Large intestine (tissue), 3 donors: ENCODE results near the gene DAP. TPM values are rescaled to one million over a fixed set of nuclear protein-coding genes. Genes with fewer than 3 reads are reported as not detected.
A peak's percentile ranks its signal among the peaks of the same experiment; 100 is the strongest.

Experiments used
- DNase-seq, 2 donors: peaks; one replicate each; pipeline versions ENCODE4 v3.0.0 to v3.0.0-alpha.2; 2013
- H3K27ac ChIP-seq: one replicate; pipeline ENCODE4 v1.5.1; 2013; ENCODE audit warnings: low read length
- H3K27me3 ChIP-seq: 2 replicates; pipeline ENCODE4 v1.6.1; 2013; ENCODE audit warnings: low read length; ENCODE audit not compliant: control insufficient read depth, insufficient read depth
- H3K36me3 ChIP-seq: 2 replicates; pipeline ENCODE4 v1.6.1; 2013; ENCODE audit warnings: low read length; ENCODE audit not compliant: control insufficient read depth, insufficient read depth
- H3K4me1 ChIP-seq: one replicate; pipeline ENCODE4 v1.6.1; 2013; ENCODE audit warnings: low read length; ENCODE audit not compliant: control insufficient read depth, insufficient read depth
- H3K4me3 ChIP-seq: one replicate; pipeline ENCODE4 v1.5.1; 2013; ENCODE audit warnings: low read length
- H3K9me3 ChIP-seq: one replicate; pipeline ENCODE4 v1.6.1; 2013; ENCODE audit warnings: mild to moderate bottlenecking, low read depth, low read length, moderate library complexity; ENCODE audit not compliant: control insufficient read depth
- WGBS: methylation state at CpG from one replicate; pipeline ENCODE4 v1.1.5; 2013; ENCODE audit warnings: low lambda C conversion rate; ENCODE audit not compliant: insufficient coverage; 5-methylcytosine and 5-hydroxymethylcytosine counted together
- polyA plus RNA-seq: library from polyadenylated mRNA; unstranded; fragments of 120-200 nt; gene quantifications from one replicate; pipeline ENCODE4 v1.2.1, GENCODE V29; 2013

The DAP gene
- polyA plus RNA-seq, 1 donor, result 77.1 TPM

GRCh38 chr5:10747678-10748622, 13.1 kb downstream of the DAP start:
- 17% methylated on average over 2 of the region's 9 CpGs for WGBS
- no peaks in the 10 kb centered on the region for H3K4me1 ChIP-seq
- no peaks in the 10 kb centered on the region for H3K9me3 ChIP-seq
- DNase-seq, result no peak
- H3K4me3 ChIP-seq, result no peak overlapping the region
- no peak overlapping the region for H3K27ac ChIP-seq
- H3K27me3 ChIP-seq, result no peaks in the 10 kb centered on the region
- peaks cover 69% of the 10 kb centered on the region for H3K36me3 ChIP-seq

GRCh38 chr5:10746711-10747110, 14.3 kb downstream of the DAP start:
- no CpG with 5 or more reads among the region's 6 CpGs for WGBS
- Histone ChIP-seq H3K4me1 (no peaks in the 10 kb centered on the region), H3K27ac (no peak overlapping the region), H3K4me3 (no peak overlapping the region), H3K36me3 (peaks cover 69% of the 10 kb centered on the region), H3K9me3 (no peaks in the 10 kb centered on the region), H3K27me3 (no peaks in the 10 kb centered on the region)
- DNase-seq, result no peak

DNA sequence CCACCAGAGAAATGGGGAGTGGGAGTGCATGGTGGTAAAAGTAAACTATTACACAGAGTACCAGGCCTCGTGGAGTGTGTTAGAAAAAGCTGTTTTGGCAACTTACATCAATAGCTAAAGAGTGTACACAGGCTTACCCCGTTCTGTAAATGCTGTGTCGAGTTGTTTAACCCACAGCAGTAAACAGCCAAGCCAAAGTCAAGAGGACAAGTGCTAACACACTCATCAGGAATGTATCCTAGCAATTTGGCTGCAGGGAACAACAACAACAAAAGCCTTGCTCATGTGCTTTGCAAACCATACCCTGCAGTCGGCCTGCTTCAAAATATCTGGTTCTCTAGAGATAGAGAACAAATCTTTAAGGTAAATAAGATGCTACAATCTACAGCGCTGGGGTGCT, 15.9 kb downstream of the DAP start:
- peaks cover 62% of the 10 kb centered on the region for H3K36me3 ChIP-seq
- H3K4me1 ChIP-seq, result no peaks in the 10 kb centered on the region
- no peaks in the 10 kb centered on the region for H3K27me3 ChIP-seq
- H3K4me3 ChIP-seq, result no peak overlapping the region
- WGBS, result 100% methylated on average over 1 of the region's 5 CpGs
- peaks cover 5% of the 10 kb centered on the region for H3K9me3 ChIP-seq
- no peak overlapping the region for H3K27ac ChIP-seq
- DNase-seq, result peak; percentile 20 to 29

- H3K9me3 ChIP-seq, result peaks cover 5% of the 10 kb centered on the region
- H3K27ac ChIP-seq, result no peak overlapping the region
- H3K36me3 ChIP-seq, result peaks cover 58% of the 10 kb centered on the region
- no peak overlapping the region for H3K4me3 ChIP-seq
- DNase-seq, result no peak
- no peaks in the 10 kb centered on the region for H3K4me1 ChIP-seq
- H3K27me3 ChIP-seq, result no peaks in the 10 kb centered on the region
- no CpG with 5 or more reads among the region's 8 CpGs for WGBS
Observed at GRCh38 chr5:10744681-10745080, 16.4 kb downstream of the DAP start.

DNA sequence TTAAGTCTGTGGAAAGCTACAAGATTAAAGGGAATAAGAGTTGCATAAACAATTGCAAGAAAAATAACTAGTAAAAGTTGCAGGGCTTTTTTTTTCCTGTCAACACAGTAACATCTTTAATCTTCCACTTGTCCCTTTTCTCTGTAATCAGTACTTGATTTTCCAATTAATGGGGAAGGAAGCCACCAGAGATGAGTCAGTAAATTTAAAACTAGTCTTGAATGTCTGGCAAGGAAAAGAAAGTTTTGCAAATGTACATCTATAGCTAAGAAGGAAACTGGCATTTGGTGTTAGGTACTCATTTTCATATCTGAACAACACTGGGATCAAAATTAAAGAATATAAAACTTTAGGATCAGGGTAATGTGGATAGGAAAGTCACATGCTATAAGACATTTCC, 17.1 kb downstream of the DAP start:
- Histone ChIP-seq H3K4me1 (no peaks in the 10 kb centered on the region), H3K27me3 (no peaks in the 10 kb centered on the region), H3K36me3 (peaks cover 52% of the 10 kb centered on the region), H3K27ac (no peak overlapping the region), H3K9me3 (peaks cover 5% of the 10 kb centered on the region), H3K4me3 (no peak overlapping the region)
- no peak for DNase-seq

DNA sequence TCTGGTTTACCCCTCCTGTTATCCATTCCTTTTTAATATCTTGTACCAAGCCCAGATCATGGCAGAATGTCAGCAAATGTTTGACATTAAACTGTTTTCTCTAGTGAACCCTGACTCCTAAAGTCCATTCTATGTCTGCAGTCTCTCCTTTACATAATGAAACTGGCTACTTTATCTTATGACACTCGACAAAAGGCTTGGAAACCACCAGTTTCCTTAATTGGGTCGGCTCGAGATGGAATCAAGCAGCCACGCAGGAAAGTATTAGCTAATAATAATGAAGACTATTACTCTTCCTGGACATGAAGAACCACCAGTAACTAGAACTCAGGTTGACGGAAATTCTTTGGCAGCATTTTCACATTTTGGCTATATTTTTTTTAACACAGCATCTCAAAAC, 17.5 kb downstream of the DAP start:
- Histone ChIP-seq H3K4me1 (no peaks in the 10 kb centered on the region), H3K27me3 (no peaks in the 10 kb centered on the region), H3K9me3 (peaks cover 5% of the 10 kb centered on the region), H3K4me3 (no peak overlapping the region), H3K27ac (no peak overlapping the region), H3K36me3 (peaks cover 52% of the 10 kb centered on the region)
- no CpG with 5 or more reads among the region's 5 CpGs for WGBS
- no peak for DNase-seq

DNA sequence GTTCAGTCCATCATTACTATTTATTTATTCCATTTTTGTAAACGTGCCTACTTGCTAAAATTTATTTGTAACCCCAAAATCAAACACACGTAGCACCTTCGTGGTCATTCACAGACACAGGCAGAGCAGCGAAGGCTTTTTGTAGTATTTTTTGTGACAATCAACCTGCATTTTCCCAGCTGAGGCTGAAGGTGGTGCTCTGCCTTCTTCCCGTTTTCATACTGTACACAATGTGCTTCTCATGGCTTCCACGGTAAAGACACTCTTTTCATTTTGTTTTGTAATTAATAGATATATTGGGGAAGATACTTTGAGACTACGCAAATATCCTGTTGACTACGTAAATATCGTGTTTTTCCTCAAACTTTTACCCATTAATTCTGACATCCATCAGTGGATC, 19.4 kb downstream of the DAP start:
- Histone ChIP-seq H3K4me1 (no peaks in the 10 kb centered on the region), H3K4me3 (no peak overlapping the region), H3K9me3 (peaks cover 5% of the 10 kb centered on the region), H3K27ac (no peak overlapping the region), H3K36me3 (peaks cover 48% of the 10 kb centered on the region), H3K27me3 (no peaks in the 10 kb centered on the region)
- no peak for DNase-seq
- WGBS, result 86% methylated on average over 8 of the region's 9 CpGs

DNA sequence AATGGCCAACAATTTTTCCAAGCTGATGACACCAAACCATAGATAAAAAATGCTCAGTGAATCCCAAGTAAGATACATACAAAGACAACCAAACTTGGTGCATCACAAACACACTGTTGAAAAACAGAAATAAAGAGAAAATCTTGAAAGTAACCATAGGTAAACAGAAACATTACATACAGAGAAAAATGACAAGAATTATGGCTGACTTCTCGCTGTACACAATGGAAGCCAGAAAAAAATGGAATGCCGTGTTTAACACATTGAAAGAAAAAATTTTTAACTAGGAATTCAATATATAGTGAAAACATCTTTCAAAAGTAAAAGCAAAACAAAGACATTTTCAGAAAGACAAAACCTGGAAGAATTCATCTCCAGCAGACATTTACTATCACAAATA, 20.6 kb downstream of the DAP start:
- 70% methylated on average over 2 of the region's 2 CpGs for WGBS
- Histone ChIP-seq H3K4me1 (no peaks in the 10 kb centered on the region), H3K27ac (no peak overlapping the region), H3K27me3 (no peaks in the 10 kb centered on the region), H3K9me3 (peaks cover 5% of the 10 kb centered on the region), H3K4me3 (no peak overlapping the region), H3K36me3 (peaks cover 43% of the 10 kb centered on the region)
- no peak for DNase-seq

DNA sequence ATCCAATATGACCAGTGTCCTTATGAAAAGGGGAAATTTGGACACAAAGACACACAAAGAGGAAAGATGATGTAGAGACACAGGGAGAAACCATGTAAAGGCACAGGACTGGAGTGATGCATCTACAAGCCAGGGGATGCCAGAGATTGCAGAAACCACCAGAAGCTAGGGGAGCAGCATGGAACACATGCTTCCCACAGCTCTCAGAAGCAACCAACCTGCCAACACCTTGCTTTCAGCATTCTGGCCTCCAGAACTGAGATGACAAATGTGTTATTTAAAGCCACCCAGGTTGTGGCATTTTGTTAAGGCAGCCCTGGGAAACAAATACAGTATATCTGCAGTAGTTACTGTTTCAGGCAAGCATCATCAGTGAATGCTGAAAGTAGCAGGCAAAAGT, 23.2 kb downstream of the DAP start:
- Histone ChIP-seq H3K9me3 (peaks cover 5% of the 10 kb centered on the region), H3K36me3 (peaks cover 25% of the 10 kb centered on the region), H3K4me1 (peaks cover 4% of the 10 kb centered on the region), H3K27ac (no peak overlapping the region), H3K4me3 (no peak overlapping the region), H3K27me3 (no peaks in the 10 kb centered on the region)
- no peak for DNase-seq

DNA sequence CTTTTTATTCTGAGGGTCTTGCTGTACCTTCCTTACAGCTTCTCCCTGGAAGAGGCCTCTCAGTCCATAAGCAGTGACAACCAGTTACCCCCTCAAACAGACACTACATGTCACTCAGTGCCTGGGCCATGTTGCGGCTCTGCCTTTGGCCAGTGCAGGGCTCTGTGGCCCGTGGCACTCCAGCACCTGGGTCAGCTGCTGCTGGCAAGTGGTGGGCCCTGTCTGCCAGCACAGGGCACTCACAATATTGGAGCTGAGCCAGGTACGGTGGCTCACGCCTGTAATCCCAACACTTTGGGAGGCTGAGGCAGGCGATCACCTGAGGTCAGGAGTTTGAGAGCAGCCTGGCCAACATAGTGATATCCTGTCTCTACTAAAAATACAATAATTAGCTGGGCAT, 24.2 kb downstream of the DAP start:
- DNase-seq, result no peak
- peaks cover 4% of the 10 kb centered on the region for H3K4me1 ChIP-seq
- WGBS, result no CpG with 5 or more reads among the region's 5 CpGs
- peaks cover 5% of the 10 kb centered on the region for H3K9me3 ChIP-seq
- H3K27me3 ChIP-seq, result no peaks in the 10 kb centered on the region
- no peak overlapping the region for H3K27ac ChIP-seq
- peaks cover 30% of the 10 kb centered on the region for H3K36me3 ChIP-seq
- H3K4me3 ChIP-seq, result no peak overlapping the region

- WGBS, result 100% methylated on average over 1 of the region's 11 CpGs
- Histone ChIP-seq H3K9me3 (peaks cover 4% of the 10 kb centered on the region), H3K36me3 (peaks cover 34% of the 10 kb centered on the region), H3K27ac (no peak overlapping the region), H3K4me3 (no peak overlapping the region), H3K27me3 (no peaks in the 10 kb centered on the region), H3K4me1 (peaks cover 4% of the 10 kb centered on the region)
- DNase-seq, result no peak
Observed at GRCh38 chr5:10736354-10736753, 24.7 kb downstream of the DAP start.
